GM12878 (cell line): Measurements from ENCODE around the gene SLC6A2. TPM values are rescaled to one million over a fixed set of nuclear protein-coding genes. Genes with fewer than 3 reads are reported as not detected.

ENCODE experiments used
- ATAC-seq: fragments of 200-7000 bp; cut with Tn5 transposase; 3 replicates; pipeline ENCODE4 v1.9.1; 2020; ENCODE audit warnings: mild to moderate bottlenecking, moderate library complexity
- BruUV-seq: library from RNA; stranded (reverse); fragments of 400-500 nt; replicated peaks from 2 replicates; lab custom pipeline; 2021; lab: Mats Ljungman, UMichigan
- CTCF ChIA-PET: fragments of 300-600 bp; sonication (Branson Sonifier 250); formaldehyde crosslinking; extraction: SDS; loops from one replicate; lab custom pipeline; 2021; ENCODE audit warnings: inconsistent platforms; lab: Yijun Ruan, JAX
- POLR2A ChIA-PET: fragments of 350-600 bp; formaldehyde crosslinking; extraction: SDS; loops from one replicate; lab custom pipeline; 2021; ENCODE audit warnings: inconsistent platforms; lab: Charles Lee
- RAD21 ChIA-PET: fragments of 300-600 bp; sonication (Branson Sonifier 250); formaldehyde crosslinking; loops from one replicate; lab custom pipeline; 2023; ENCODE audit warnings: antibody characterized with exemption; ENCODE audit not compliant: unreplicated experiment; lab: Charles Lee
- SMC1A ChIA-PET: fragments of 300-600 bp; sonication (Branson Sonifier 250); formaldehyde crosslinking; loops from one replicate; lab custom pipeline; 2023; ENCODE audit not compliant: unreplicated experiment, uncharacterized antibody; lab: Charles Lee
- DNase-seq: peaks from one replicate; pipeline ENCODE4 v3.0.0-alpha.2; 2011; ENCODE audit warnings: low read depth, low spot score
- FAIRE-seq: peaks from 3 replicates; lab custom pipeline; 2011; peaks lifted over from hg19 to GRCh38; lab: Jason Lieb, UNC
- H2AFZ ChIP-seq: 2 replicates; pipeline ENCODE4 v1.6.0; 2011; ENCODE audit warnings: low read depth, low read length, control low read depth; ENCODE audit not compliant: control insufficient read depth
- H3K27ac ChIP-seq: 2 replicates; pipeline ENCODE4 v1.5.1; 2011; ENCODE audit warnings: control low read depth; ENCODE audit not compliant: control insufficient read depth, insufficient read depth
- H3K27me3 ChIP-seq, 2 experiments: replicated peaks in 1 of 2; 2 replicates each; pipeline versions ENCODE4 v1.6.0 to v1.6.1; 2011; ENCODE audit warnings: low read length in 1 of 2; ENCODE audit not compliant: control insufficient read depth in 2 of 2, insufficient read depth in 2 of 2
- H3K36me3 ChIP-seq, 2 experiments: 2 replicates each; pipeline ENCODE4 v1.5.1; 2011; ENCODE audit warnings: low read length in 1 of 2; ENCODE audit not compliant: control insufficient read depth in 2 of 2, insufficient read depth in 2 of 2
- H3K4me1 ChIP-seq: 2 replicates; pipeline ENCODE4 v1.6.1; 2011; ENCODE audit warnings: mild to moderate bottlenecking, low read length, moderate library complexity, mixed read lengths; ENCODE audit not compliant: control insufficient read depth, insufficient read depth
- H3K4me2 ChIP-seq: 2 replicates; pipeline ENCODE4 v1.6.0; 2011; ENCODE audit warnings: control low read depth; ENCODE audit not compliant: control insufficient read depth, insufficient read depth
- H3K4me3 ChIP-seq: fragments of 200-600 bp; sonication (generic); 2 replicates; pipeline ENCODE4 v1.5.1; 2016
- H3K79me2 ChIP-seq: 2 replicates; pipeline ENCODE4 v1.6.0; 2011; ENCODE audit warnings: low read length; ENCODE audit not compliant: control insufficient read depth, insufficient read depth
- H3K9ac ChIP-seq: 2 replicates; pipeline ENCODE4 v1.8.0; 2011; ENCODE audit warnings: low read length, control low read depth, mixed read lengths; ENCODE audit not compliant: control insufficient read depth, insufficient read depth
- H3K9me3 ChIP-seq: replicated peaks from 3 replicates; pipeline ENCODE4 v1.5.1; 2011; ENCODE audit warnings: mild to moderate bottlenecking, low read length; ENCODE audit not compliant: control insufficient read depth, insufficient read depth
- H4K20me1 ChIP-seq: 2 replicates; pipeline ENCODE4 v1.6.0; 2011; ENCODE audit not compliant: control insufficient read depth, insufficient read depth
- BACH1 ChIP-seq: fragments of 450-650 bp; IDR thresholded peaks from 2 replicates; pipeline ENCODE4 v1.6.1; 2017; ENCODE audit warnings: mild to moderate bottlenecking, borderline replicate concordance
- HDAC6 ChIP-seq: fragments of 200-600 bp; sonication (generic); IDR thresholded peaks from one replicate; pipeline ENCODE4 v1.8.0; 2017; ENCODE audit warnings: antibody characterized with exemption; ENCODE audit not compliant: unreplicated experiment
- KAT2A ChIP-seq: conservative IDR thresholded peaks from 2 replicates; pipeline ENCODE4 v1.6.1; 2011; ENCODE audit warnings: low read depth, low read length; ENCODE audit not compliant: control insufficient read depth
- MAX ChIP-seq: IDR thresholded peaks from 2 replicates; pipeline ENCODE4 v1.6.1; 2012; ENCODE audit warnings: low read depth, low read length, improper control_type of control experiment
- NBN ChIP-seq: fragments of 450-650 bp; IDR thresholded peaks from 2 replicates; pipeline ENCODE4 v1.6.1; 2016
- NFYA ChIP-seq: IDR thresholded peaks from 2 replicates; pipeline ENCODE4 v1.6.1; 2011; ENCODE audit warnings: low read depth, mild to moderate bottlenecking, low read length, improper control_type of control experiment, borderline replicate concordance
- ZBED1 ChIP-seq: IDR thresholded peaks from 2 replicates; pipeline ENCODE4 v1.6.1; 2016; ENCODE audit warnings: borderline replicate concordance
- ZBTB11 ChIP-seq: fragments of 450-650 bp; formaldehyde crosslinking; IDR thresholded peaks from 2 replicates; pipeline ENCODE4 v1.5.0; 2022; ENCODE audit warnings: mild to moderate bottlenecking, missing genetic modification characterization
- ZBTB40 ChIP-seq: fragments of 450-650 bp; IDR thresholded peaks from 2 replicates; pipeline ENCODE4 v1.6.1; 2016; ENCODE audit warnings: mild to moderate bottlenecking, moderate library complexity, borderline replicate concordance
- WGBS: methylation state at CpG from one replicate; pipeline ENCODE4 v1.1.6; 2016; ENCODE audit warnings: low lambda C conversion rate; ENCODE audit not compliant: insufficient replicate concordance, insufficient coverage; ENCODE audit errors: missing lambda C conversion rate; 5-methylcytosine and 5-hydroxymethylcytosine counted together
- in situ Hi-C: fragments of 300-500 bp; cut with MboI; formaldehyde crosslinking; loops from 9 replicates; pipeline ENCODE4 v1.14.3; 2018; ENCODE audit warnings: mixed read lengths
- intact Hi-C: fragments of 100-400 bp; cut with micrococcal nuclease; formaldehyde crosslinking; loops from one replicate; pipeline ENCODE4 v1.14.2; 2022; ENCODE audit not compliant: unreplicated experiment
- polyA plus RNA-seq, 11 experiments: library from polyadenylated mRNA; depleted of rRNA in 4 of 11; unstranded in 6 of 11; stranded (reverse) in 5 of 11; fragments of >200 nt; fragmentation: Nextera tagmentation in 4 of 11; fragmentation: Illumina TruSeq in 1 of 11; extraction: Ambion mirVana in 4 of 11; extraction: Trizol in 1 of 11; gene quantifications; 1 replicate in 1 of 11; 2 replicates in 10 of 11; pipeline versions ENCODE4 v1.2.1 to v1.2.3, GENCODE V29; 2011 to 2016; ENCODE audit warnings: inconsistent platforms in 2 of 11, missing spikeins in 2 of 11, low read depth in 1 of 11
- total RNA-seq, 4 experiments: library from RNA; depleted of rRNA in 3 of 4; stranded (reverse); fragments of >200 nt in 3 of 4; fragmentation: Illumina TruSeq in 1 of 4; extraction: Trizol in 1 of 4; gene quantifications; 2 replicates each; pipeline versions ENCODE4 v1.2.1 to v1.2.3, GENCODE V29; 2013 to 2021

Gene SLC6A2
- total and polyA plus RNA-seq, 10 of the 15 experiments (the other 5 are each of a cell fraction or from before 2014, with no cell fraction given): not detected

- no peak for TF ChIP-seq ZBTB40
- TF ChIP-seq KAT2A: no peak
- no peak for TF ChIP-seq HDAC6
Measured at GRCh38 chr16:55697867-55698266, 42.1 kb downstream of the SLC6A2 start (continued).

GRCh38 chr16:55698331-55698730 lies 42.5 kb downstream of the SLC6A2 start:
- Histone ChIP-seq H3K4me2 (no peak overlapping the region), H3K36me3 (no peaks in the 10 kb centered on the region), H3K27ac (no peak overlapping the region), H2AFZ (no peak overlapping the region), H4K20me1 (no peaks in the 10 kb centered on the region; the same call in 1 of the 2 replicates), H3K9ac (no peak overlapping the region), H3K4me3 (no peak overlapping the region), H3K4me1 (no peaks in the 10 kb centered on the region), H3K27me3 (no peaks in the 10 kb centered on the region), H3K9me3 (no peaks in the 10 kb centered on the region), H3K79me2 (no peaks in the 10 kb centered on the region)
- no peak for TF ChIP-seq NBN
- no peak for TF ChIP-seq NFYA
- TF ChIP-seq MAX: no peak
- no peak for TF ChIP-seq BACH1
- no peak for TF ChIP-seq ZBED1
- TF ChIP-seq ZBTB11 (CRISPR knock-in tag): no peak
- RAD21 ChIA-PET: no interaction called here
- CTCF ChIA-PET: interaction anchor here (2.1 kb wide), 1 partner anchor 233 kb away, joined by 8 read pairs; no protein-coding TSS in a partner anchor
- intact Hi-C loops: no loop called here
- SMC1A ChIA-PET: no interaction called here
- DNase-seq (no peak), FAIRE-seq (no peak), ATAC-seq (no peak)
- in situ Hi-C loops: no loop called here
- POLR2A ChIA-PET: no interaction called here
- no TSS peak for BruUV-seq
- WGBS: 23% methylated on average over 6 of the region's 6 CpGs
